Activated T-cell treated with anti-CD3 and anti-CD28 coated beads, Interleukin-2, amount 50 U/mL, for 24 hours (primary cell): ENCODE measurements around the gene SFTPB.
"Not testable (repeated sequence)": the region's sequence is repeated elsewhere in the genome, so short reads cannot be mapped to it uniquely, and the experiment has no call there.

Experiments
- DNase-seq: peaks from one replicate; pipeline ENCODE4 v3.0.0-alpha.2; 2020
- H3K27ac Mint-ChIP-seq: 2 replicates; pipeline ENCODE4 v1.8.0; 2020; ENCODE audit warnings: mild to moderate bottlenecking, mixed read lengths
- H3K27me3 Mint-ChIP-seq: 2 replicates; pipeline ENCODE4 v1.8.0; 2020; ENCODE audit warnings: mixed read lengths
- H3K36me3 Mint-ChIP-seq: 2 replicates; pipeline ENCODE4 v1.8.0; 2020; ENCODE audit warnings: low read depth, mixed read lengths
- H3K4me1 Mint-ChIP-seq: 2 replicates; pipeline ENCODE4 v1.8.0; 2020; ENCODE audit warnings: low read depth, mixed read lengths
- H3K4me3 Mint-ChIP-seq: 2 replicates; pipeline ENCODE4 v1.8.0; 2020; ENCODE audit warnings: mild to moderate bottlenecking, moderate library complexity, mixed read lengths
- H3K9me3 Mint-ChIP-seq: 2 replicates; pipeline ENCODE4 v1.8.0; 2020; ENCODE audit warnings: mixed read lengths

Gene SFTPB

GRCh38 chr2:85668009-85668856 lies at the start of gene SFTPB:
TSS of gene SFTPB (minus strand) at chr2:85668199. CDS start at chr2:85668183, 16 bp downstream.
- Mint-ChIP-seq H3K9me3 (no peaks in the 10 kb centered on the region), H3K4me3 (no peak within 1 kb of the TSS), H3K27me3 (no peaks in the 10 kb centered on the region), H3K4me1 (no peaks in the 10 kb centered on the region), H3K36me3 (no peaks in the 10 kb centered on the region), H3K27ac (no peak within 1 kb of the TSS)
- DNase-seq, result no peak

GRCh38 chr2:85717308-85718008 lies 49.5 kb upstream of the SFTPB start:
- Mint-ChIP-seq H3K4me3 (no peak overlapping the region), H3K27ac (no peak overlapping the region), H3K9me3 (no peaks in the 10 kb centered on the region), H3K4me1 (peaks cover 4% of the 10 kb centered on the region), H3K36me3 (no peaks in the 10 kb centered on the region), H3K27me3 (peaks cover 4% of the 10 kb centered on the region)
- DNase-seq, result no peak

- Mint-ChIP-seq H3K4me1 (peaks cover 4% of the 10 kb centered on the region), H3K9me3 (no peaks in the 10 kb centered on the region), H3K27ac (no peak overlapping the region), H3K27me3 (peaks cover 7% of the 10 kb centered on the region), H3K4me3 (no peak overlapping the region), H3K36me3 (no peaks in the 10 kb centered on the region)
- DNase-seq, result no peak
These were observed 48.4 kb upstream of the SFTPB start for GRCh38 chr2:85716346-85716914.

- Mint-ChIP-seq H3K4me1 (peaks cover 4% of the 10 kb centered on the region), H3K4me3 (no peak overlapping the region), H3K9me3 (no peaks in the 10 kb centered on the region), H3K27ac (no peak overlapping the region), H3K36me3 (no peaks in the 10 kb centered on the region), H3K27me3 (peaks cover 8% of the 10 kb centered on the region)
- no peak for DNase-seq
These were observed 46.8 kb upstream of the SFTPB start for GRCh38 chr2:85714841-85715240.

GRCh38 chr2:85714421-85714820 lies 46.4 kb upstream of the SFTPB start:
- H3K4me3 Mint-ChIP-seq, H3K36me3 Mint-ChIP-seq, H3K27me3 Mint-ChIP-seq, H3K27ac Mint-ChIP-seq, H3K9me3 Mint-ChIP-seq, H3K4me1 Mint-ChIP-seq, DNase-seq: not testable (repeated sequence)

- no peak for DNase-seq
- no peaks in the 10 kb centered on the region for H3K9me3 Mint-ChIP-seq
- no peaks in the 10 kb centered on the region for H3K36me3 Mint-ChIP-seq
- no peak overlapping the region for H3K4me3 Mint-ChIP-seq
- peaks cover 8% of the 10 kb centered on the region for H3K27me3 Mint-ChIP-seq
- H3K4me1 Mint-ChIP-seq, result peaks cover 4% of the 10 kb centered on the region
- no peak overlapping the region for H3K27ac Mint-ChIP-seq
These were observed 45.8 kb upstream of the SFTPB start for GRCh38 chr2:85713836-85714235.

- no peak overlapping the region for H3K4me3 Mint-ChIP-seq
- H3K36me3 Mint-ChIP-seq, result no peaks in the 10 kb centered on the region
- H3K9me3 Mint-ChIP-seq, result no peaks in the 10 kb centered on the region
- H3K4me1 Mint-ChIP-seq, result peaks cover 4% of the 10 kb centered on the region
- H3K27ac Mint-ChIP-seq, result no peak overlapping the region
- H3K27me3 Mint-ChIP-seq, result peaks cover 8% of the 10 kb centered on the region
- no peak for DNase-seq
These were observed 45.0 kb upstream of the SFTPB start for GRCh38 chr2:85712849-85713612.

GRCh38 chr2:85712336-85712735 lies 44.3 kb upstream of the SFTPB start:
- Mint-ChIP-seq H3K4me1 (peaks cover 5% of the 10 kb centered on the region), H3K27me3 (peaks cover 10% of the 10 kb centered on the region), H3K9me3 (no peaks in the 10 kb centered on the region), H3K36me3 (no peaks in the 10 kb centered on the region), H3K27ac (no peak overlapping the region), H3K4me3 (no peak overlapping the region)
- no peak for DNase-seq

GRCh38 chr2:85711578-85712060 lies 43.6 kb upstream of the SFTPB start:
- Mint-ChIP-seq H3K9me3 (no peaks in the 10 kb centered on the region), H3K27me3 (peaks cover 13% of the 10 kb centered on the region), H3K4me1 (peaks cover 9% of the 10 kb centered on the region), H3K36me3 (no peaks in the 10 kb centered on the region), H3K27ac (no peak overlapping the region), H3K4me3 (no peak overlapping the region)
- DNase-seq, result no peak

GRCh38 chr2:85710687-85711577 lies 42.9 kb upstream of the SFTPB start:
- H3K27ac Mint-ChIP-seq, result no peak overlapping the region
- H3K9me3 Mint-ChIP-seq, result no peaks in the 10 kb centered on the region
- peaks cover 9% of the 10 kb centered on the region for H3K4me1 Mint-ChIP-seq
- H3K27me3 Mint-ChIP-seq, result peaks cover 13% of the 10 kb centered on the region
- no peak for DNase-seq
- no peak overlapping the region for H3K4me3 Mint-ChIP-seq
- no peaks in the 10 kb centered on the region for H3K36me3 Mint-ChIP-seq

GRCh38 chr2:85709401-85709811 lies 41.4 kb upstream of the SFTPB start:
- Mint-ChIP-seq H3K9me3 (no peaks in the 10 kb centered on the region), H3K36me3 (no peaks in the 10 kb centered on the region), H3K27ac (no peak overlapping the region), H3K4me1 (peaks cover 16% of the 10 kb centered on the region), H3K4me3 (no peak overlapping the region), H3K27me3 (peaks cover 13% of the 10 kb centered on the region)
- DNase-seq, result no peak

GRCh38 chr2:85708641-85709040 lies 40.6 kb upstream of the SFTPB start:
- no peak overlapping the region for H3K27ac Mint-ChIP-seq
- peaks cover 13% of the 10 kb centered on the region for H3K27me3 Mint-ChIP-seq
- H3K36me3 Mint-ChIP-seq, result no peaks in the 10 kb centered on the region
- H3K4me3 Mint-ChIP-seq, result no peak overlapping the region
- DNase-seq, result no peak
- H3K9me3 Mint-ChIP-seq, result no peaks in the 10 kb centered on the region
- H3K4me1 Mint-ChIP-seq, result peaks cover 13% of the 10 kb centered on the region

- Mint-ChIP-seq H3K4me3 (no peak overlapping the region), H3K27ac (no peak overlapping the region)
These were observed 39.3 kb upstream of the SFTPB start for GRCh38 chr2:85707304-85707703.

More at GRCh38 chr2:85707304-85707703, 39.3 kb upstream of the SFTPB start:
- no peaks in the 10 kb centered on the region for H3K36me3 Mint-ChIP-seq
- no peaks in the 10 kb centered on the region for H3K9me3 Mint-ChIP-seq
- H3K27me3 Mint-ChIP-seq, result peaks cover 13% of the 10 kb centered on the region
- DNase-seq, result no peak
- peaks cover 23% of the 10 kb centered on the region for H3K4me1 Mint-ChIP-seq
